Type B pancreatic cell (in vitro differentiated cells): Measurements from ENCODE around the gene TOP3B. TPM values are rescaled to one million over a fixed set of nuclear protein-coding genes. Genes with fewer than 3 reads are reported as not detected.
"Not testable (repeated sequence)": the region's sequence is repeated elsewhere in the genome, so short reads cannot be mapped to it uniquely, and the experiment has no call there.

ENCODE experiments used
- DNase-seq: peaks from one replicate; pipeline ENCODE4 v3.0.0; 2021; ENCODE audit warnings: mixed read lengths; ENCODE audit not compliant: unreplicated experiment; ENCODE audit errors: extremely low spot score
- H3K27ac Mint-ChIP-seq: 2 replicates; pipeline ENCODE4 v1.8.0; 2021; ENCODE audit warnings: mild to moderate bottlenecking, mixed read lengths
- H3K27me3 Mint-ChIP-seq: 2 replicates; pipeline ENCODE4 v1.8.0; 2021; ENCODE audit warnings: mixed read lengths
- H3K36me3 Mint-ChIP-seq: 2 replicates; pipeline ENCODE4 v1.8.0; 2021; ENCODE audit warnings: mixed read lengths
- H3K4me1 Mint-ChIP-seq: one replicate; pipeline ENCODE4 v1.8.0; 2021; ENCODE audit warnings: mixed read lengths; ENCODE audit not compliant: unreplicated experiment
- H3K4me3 Mint-ChIP-seq: 2 replicates; pipeline ENCODE4 v1.8.0; 2021; ENCODE audit warnings: mild to moderate bottlenecking, mixed read lengths
- H3K9me3 Mint-ChIP-seq: 2 replicates; pipeline ENCODE4 v1.8.0; 2021; ENCODE audit warnings: mixed read lengths
- CTCF ChIP-seq: fragments of 200-600 bp; sonication (generic); conservative IDR thresholded peaks from 2 replicates; pipeline ENCODE4 v1.5.0; 2021; ENCODE audit warnings: antibody characterized with exemption, mild to moderate bottlenecking
- total RNA-seq: library from RNA; stranded (reverse); gene quantifications from 2 replicates; pipeline ENCODE4 v1.2.1, GENCODE V29; 2021; ENCODE audit warnings: low replicate concordance

TOP3B gene
- total RNA-seq, 1 donor from 2014 or later: 66.3 TPM

- Mint-ChIP-seq H3K27ac (no peak overlapping the region), H3K4me1 (peaks cover 8% of the 10 kb centered on the region)
- DNase-seq: no peak
Observed at GRCh38 chr22:21917959-21918261, 64.7 kb downstream of the TOP3B start.

GRCh38 chr22:21917181-21917958 lies 65.2 kb downstream of the TOP3B start:
- TF ChIP-seq CTCF: no peak
- H3K36me3 Mint-ChIP-seq: no peaks in the 10 kb centered on the region
- H3K9me3 Mint-ChIP-seq: no peaks in the 10 kb centered on the region
- no peak overlapping the region for H3K4me3 Mint-ChIP-seq
- no peak for DNase-seq
- no peaks in the 10 kb centered on the region for H3K27me3 Mint-ChIP-seq
- H3K4me1 Mint-ChIP-seq: peaks cover 8% of the 10 kb centered on the region
- no peak overlapping the region for H3K27ac Mint-ChIP-seq

More at GRCh38 chr22:21917959-21918261, 64.7 kb downstream of the TOP3B start:
- Mint-ChIP-seq H3K9me3 (no peaks in the 10 kb centered on the region), H3K27me3 (no peaks in the 10 kb centered on the region), H3K4me3 (no peak overlapping the region), H3K36me3 (no peaks in the 10 kb centered on the region)
- no peak for TF ChIP-seq CTCF

- Mint-ChIP-seq H3K4me1 (peaks cover 8% of the 10 kb centered on the region), H3K27me3 (no peaks in the 10 kb centered on the region), H3K9me3 (no peaks in the 10 kb centered on the region), H3K36me3 (no peaks in the 10 kb centered on the region), H3K4me3 (no peak overlapping the region), H3K27ac (no peak overlapping the region)
- no peak for TF ChIP-seq CTCF
- no peak for DNase-seq
Observed at GRCh38 chr22:21916309-21916918, 66.2 kb downstream of the TOP3B start.

GRCh38 chr22:21915624-21916308 lies 66.8 kb downstream of the TOP3B start:
- no peaks in the 10 kb centered on the region for H3K27me3 Mint-ChIP-seq
- no peak for DNase-seq
- H3K4me1 Mint-ChIP-seq: peaks cover 8% of the 10 kb centered on the region
- no peaks in the 10 kb centered on the region for H3K9me3 Mint-ChIP-seq
- H3K27ac Mint-ChIP-seq: no peak overlapping the region
- no peaks in the 10 kb centered on the region for H3K36me3 Mint-ChIP-seq
- no peak overlapping the region for H3K4me3 Mint-ChIP-seq
- no peak for TF ChIP-seq CTCF

GRCh38 chr22:21914033-21914642 lies 68.4 kb downstream of the TOP3B start:
- not testable (repeated sequence) for H3K27me3 Mint-ChIP-seq, H3K4me3 Mint-ChIP-seq, H3K9me3 Mint-ChIP-seq

GRCh38 chr22:21910367-21910766 lies 72.2 kb downstream of the TOP3B start:
- not testable (repeated sequence) for H3K4me3 Mint-ChIP-seq, DNase-seq, H3K9me3 Mint-ChIP-seq, H3K36me3 Mint-ChIP-seq, H3K27ac Mint-ChIP-seq, H3K4me1 Mint-ChIP-seq, H3K27me3 Mint-ChIP-seq

More at GRCh38 chr22:21914033-21914642, 68.4 kb downstream of the TOP3B start:
- H3K36me3 Mint-ChIP-seq, H3K4me1 Mint-ChIP-seq, H3K27ac Mint-ChIP-seq, DNase-seq: not testable (repeated sequence)
